DOHH2 (cell line): ENCODE measurements around the gene SOX11.

Source experiments
- H3F3A ChIP-seq: fragments of 200-600 bp; sonication (generic), shearing (Covaris generic); 2 replicates; pipeline ENCODE4 v1.6.0; 2016; ENCODE audit warnings: antibody characterized with exemption, mild to moderate bottlenecking; ENCODE audit not compliant: control insufficient read depth, insufficient read depth
- H3K27ac ChIP-seq: fragments of 200-600 bp; sonication (generic); 2 replicates; pipeline ENCODE4 v1.5.1; 2014; ENCODE audit warnings: low read depth, mild to moderate bottlenecking, low read length, moderate library complexity
- H3K27me3 ChIP-seq: fragments of 200-600 bp; sonication (generic); 2 replicates; pipeline ENCODE4 v1.6.1; 2014; ENCODE audit warnings: mild to moderate bottlenecking, low read length, mixed read lengths; ENCODE audit not compliant: control insufficient read depth
- H3K36me3 ChIP-seq: fragments of 200-600 bp; sonication (generic); 2 replicates; pipeline ENCODE4 v1.6.1; 2014; ENCODE audit warnings: mild to moderate bottlenecking, low read length, moderate library complexity, mixed read lengths; ENCODE audit not compliant: control insufficient read depth
- H3K4me1 ChIP-seq: fragments of 200-600 bp; sonication (generic); 2 replicates; pipeline ENCODE4 v1.6.1; 2014; ENCODE audit warnings: mild to moderate bottlenecking, low read length, mixed read lengths; ENCODE audit not compliant: control insufficient read depth
- H3K4me2 ChIP-seq: fragments of 200-600 bp; sonication (generic); 2 replicates; pipeline ENCODE4 v1.6.0; 2014; ENCODE audit warnings: mild to moderate bottlenecking, low read length, moderate library complexity
- H3K4me3 ChIP-seq: fragments of 200-600 bp; sonication (generic); 2 replicates; pipeline ENCODE4 v1.5.1; 2014; ENCODE audit warnings: mild to moderate bottlenecking, low read length, mixed read lengths
- H3K79me2 ChIP-seq: fragments of 200-600 bp; sonication (generic); 2 replicates; pipeline ENCODE4 v1.6.1; 2014; ENCODE audit warnings: mild to moderate bottlenecking, low read length, mixed read lengths; ENCODE audit not compliant: control insufficient read depth
- H3K9me2 ChIP-seq: fragments of 200-600 bp; sonication (generic); replicated peaks from 2 replicates; pipeline ENCODE4 v1.6.1; 2014; ENCODE audit warnings: mild to moderate bottlenecking, low read length, mixed read lengths; ENCODE audit not compliant: control insufficient read depth
- H3K9me3 ChIP-seq: fragments of 200-600 bp; sonication (generic); 2 replicates; pipeline ENCODE4 v1.6.1; 2014; ENCODE audit warnings: antibody characterized with exemption, low read length, mixed read lengths; ENCODE audit not compliant: control insufficient read depth, insufficient read depth
- H4K20me1 ChIP-seq: fragments of 200-600 bp; sonication (generic); 2 replicates; pipeline ENCODE4 v1.6.0; 2014; ENCODE audit warnings: low read depth, mild to moderate bottlenecking, antibody characterized with exemption, low read length, moderate library complexity; ENCODE audit not compliant: control insufficient read depth, insufficient read depth
- CTCF ChIP-seq: fragments of 200-600 bp; sonication (generic); IDR thresholded peaks from one replicate; pipeline ENCODE4 v1.5.1; 2014; ENCODE audit warnings: antibody characterized with exemption, mild to moderate bottlenecking, low read depth, low read length; ENCODE audit not compliant: poor library complexity, severe bottlenecking
- EZH2phosphoT487 ChIP-seq: fragments of 200-600 bp; sonication (generic); IDR thresholded peaks from 2 replicates; pipeline ENCODE4 v1.6.1; 2017; ENCODE audit warnings: borderline replicate concordance, mild to moderate bottlenecking, antibody characterized with exemption, low read length, moderate library complexity, mixed read lengths

SOX11 gene

GRCh38 chr2:5690718-5691220 lies 1.4 kb upstream of the SOX11 start:
- H3K9me3 ChIP-seq: peaks cover 3% of the 10 kb centered on the region; the same call in 1 of the 2 replicates
- H3K36me3 ChIP-seq: no peaks in the 10 kb centered on the region
- H3K9me2 ChIP-seq: no peaks in the 10 kb centered on the region
- H3K79me2 ChIP-seq: no peaks in the 10 kb centered on the region
- no peaks in the 10 kb centered on the region for H3K4me1 ChIP-seq
- TF ChIP-seq CTCF (no peak), EZH2phosphoT487 (no peak)
- no peaks in the 10 kb centered on the region for H4K20me1 ChIP-seq
- H3K4me3 ChIP-seq: no peak overlapping the region
- H3F3A ChIP-seq: no peaks in the 10 kb centered on the region
- no peaks in the 10 kb centered on the region for H3K27me3 ChIP-seq
- H3K27ac ChIP-seq: no peak overlapping the region
- H3K4me2 ChIP-seq: no peak overlapping the region

- Histone ChIP-seq H3K9me3 (peaks cover 3% of the 10 kb centered on the region; the same call in 1 of the 2 replicates), H3F3A (no peaks in the 10 kb centered on the region), H3K79me2 (no peaks in the 10 kb centered on the region), H4K20me1 (no peaks in the 10 kb centered on the region), H3K36me3 (no peaks in the 10 kb centered on the region), H3K4me2 (no peak overlapping the region), H3K4me3 (no peak overlapping the region), H3K27ac (no peak overlapping the region), H3K4me1 (no peaks in the 10 kb centered on the region), H3K27me3 (no peaks in the 10 kb centered on the region), H3K9me2 (no peaks in the 10 kb centered on the region)
- TF ChIP-seq CTCF: no peak
- no peak for TF ChIP-seq EZH2phosphoT487
Measured at GRCh38 chr2:5691221-5691984, 781 bp upstream of the SOX11 start.

GRCh38 chr2:5692561-5693286 lies 540 bp downstream of the SOX11 start:
- TF ChIP-seq CTCF (no peak), EZH2phosphoT487 (no peak)
- Histone ChIP-seq H3K9me2 (no peaks in the 10 kb centered on the region), H3K27ac (no peak overlapping the region), H3K36me3 (no peaks in the 10 kb centered on the region), H3K4me3 (no peak overlapping the region), H3F3A (no peaks in the 10 kb centered on the region), H3K9me3 (peaks cover 3% of the 10 kb centered on the region; the same call in 1 of the 2 replicates), H3K79me2 (no peaks in the 10 kb centered on the region), H3K27me3 (no peaks in the 10 kb centered on the region), H3K4me1 (no peaks in the 10 kb centered on the region), H4K20me1 (no peaks in the 10 kb centered on the region), H3K4me2 (no peak overlapping the region)
